Measurements from ENCODE around the gene GAMT. TPM values are rescaled to one million over a fixed set of nuclear protein-coding genes. Genes with fewer than 3 reads are reported as not detected.

Gene GAMT
- polyA plus RNA-seq, 4 donors: 24.4 to 44.5 (median 40.2) TPM

- DNase-seq (ENCODE audit: low read depth in 4 of 4, low spot score in 2 of 4): no peak
Measured at GRCh38 chr19:1387684-1388636, 13.4 kb downstream of the GAMT start.

DNA sequence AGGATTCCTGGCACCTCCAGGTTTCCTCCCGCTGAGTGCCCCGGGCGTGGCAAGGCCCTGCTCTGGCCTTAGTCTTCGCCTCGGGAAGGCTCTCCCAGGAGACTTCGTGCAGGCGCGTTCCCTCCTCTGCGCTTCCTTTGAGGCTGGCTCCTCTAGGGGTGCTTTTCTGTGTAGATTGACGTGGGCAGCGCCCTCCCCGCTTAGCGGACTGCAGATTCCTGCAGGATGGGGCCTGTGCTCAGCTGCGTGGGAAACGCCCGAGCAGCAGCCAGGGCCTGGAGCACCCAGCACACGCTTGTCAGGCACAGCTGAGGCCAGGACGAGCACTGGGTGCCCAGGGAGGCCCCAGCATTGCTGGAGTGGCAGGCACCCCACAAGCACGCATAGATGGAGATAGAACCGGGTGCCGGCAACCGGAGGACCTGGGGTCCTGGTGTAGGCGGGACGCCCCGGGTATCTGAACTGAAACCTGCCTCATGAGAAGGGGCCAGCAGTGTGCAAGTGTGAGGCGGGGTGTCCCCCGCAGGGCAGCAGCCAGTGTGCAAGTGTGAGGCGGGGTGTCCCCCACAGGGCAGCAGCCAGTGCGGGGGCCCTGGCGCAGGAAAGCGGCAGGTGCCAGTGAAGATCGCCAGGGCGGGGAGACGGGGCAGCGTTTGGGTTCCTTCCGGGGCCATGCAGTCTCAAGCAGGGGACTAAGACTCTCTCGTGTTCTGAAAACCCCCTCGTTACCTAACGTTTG lies 14.2 kb downstream of the GAMT start:
- DNase-seq (ENCODE audit: low read depth in 4 of 4, low spot score in 2 of 4): no peak

- no peak for DNase-seq (ENCODE audit: low read depth in 4 of 4, low spot score in 2 of 4)
Measured at GRCh38 chr19:1385816-1386215, 15.5 kb downstream of the GAMT start.

DNA sequence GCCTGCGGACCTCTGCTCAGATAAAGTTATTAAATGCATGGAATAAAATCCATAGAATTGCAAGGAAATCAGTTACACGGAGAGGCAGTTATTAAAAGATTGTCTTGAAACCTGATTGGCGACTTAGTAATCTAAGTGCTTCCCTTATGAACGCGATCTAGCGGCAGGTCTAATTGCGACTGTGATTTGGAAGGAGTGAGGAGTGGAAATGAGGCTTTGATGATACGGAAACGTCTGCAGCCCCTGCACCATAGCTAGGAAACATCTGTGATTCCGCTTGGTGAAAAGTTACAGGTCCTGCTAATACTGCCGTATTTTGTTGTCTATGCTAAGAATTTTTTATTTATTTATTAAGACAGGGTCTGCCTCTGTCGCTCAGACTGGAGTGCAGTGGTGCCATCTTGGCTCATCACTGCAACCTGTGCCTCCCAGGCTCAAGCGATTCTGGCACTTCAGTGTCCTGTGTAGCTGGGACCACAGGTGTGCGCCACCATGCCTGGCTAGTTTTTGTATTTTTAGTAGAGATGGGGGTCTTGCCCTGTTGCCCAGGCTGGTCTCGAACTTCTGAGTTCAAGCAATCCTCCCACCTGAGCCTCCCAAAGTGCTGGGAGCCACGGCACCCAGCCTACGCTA lies 16.7 kb downstream of the GAMT start:
- DNase-seq (ENCODE audit: low read depth in 4 of 4, low spot score in 2 of 4): no peak

DNA sequence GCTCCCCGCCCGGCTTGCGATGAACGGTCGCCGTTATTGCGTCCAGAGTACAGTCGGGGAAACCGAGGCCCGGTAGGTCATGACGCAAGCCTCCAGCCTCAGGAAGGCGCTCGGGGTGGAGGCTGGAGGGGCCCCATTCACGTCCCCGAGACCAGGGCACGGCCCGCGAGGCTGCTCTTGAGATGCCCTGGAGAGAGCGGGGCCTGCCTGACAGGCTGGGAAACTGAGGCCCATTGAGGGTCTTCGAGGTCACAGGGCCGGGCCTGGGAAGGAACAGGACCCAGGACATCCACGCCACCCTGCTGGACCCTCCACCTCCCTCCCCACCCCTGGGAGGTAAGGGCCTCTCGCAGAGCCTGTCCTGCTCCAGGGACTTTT lies 17.3 kb downstream of the GAMT start:
- no peak for DNase-seq (ENCODE audit: low read depth in 4 of 4, low spot score in 2 of 4)

DNA sequence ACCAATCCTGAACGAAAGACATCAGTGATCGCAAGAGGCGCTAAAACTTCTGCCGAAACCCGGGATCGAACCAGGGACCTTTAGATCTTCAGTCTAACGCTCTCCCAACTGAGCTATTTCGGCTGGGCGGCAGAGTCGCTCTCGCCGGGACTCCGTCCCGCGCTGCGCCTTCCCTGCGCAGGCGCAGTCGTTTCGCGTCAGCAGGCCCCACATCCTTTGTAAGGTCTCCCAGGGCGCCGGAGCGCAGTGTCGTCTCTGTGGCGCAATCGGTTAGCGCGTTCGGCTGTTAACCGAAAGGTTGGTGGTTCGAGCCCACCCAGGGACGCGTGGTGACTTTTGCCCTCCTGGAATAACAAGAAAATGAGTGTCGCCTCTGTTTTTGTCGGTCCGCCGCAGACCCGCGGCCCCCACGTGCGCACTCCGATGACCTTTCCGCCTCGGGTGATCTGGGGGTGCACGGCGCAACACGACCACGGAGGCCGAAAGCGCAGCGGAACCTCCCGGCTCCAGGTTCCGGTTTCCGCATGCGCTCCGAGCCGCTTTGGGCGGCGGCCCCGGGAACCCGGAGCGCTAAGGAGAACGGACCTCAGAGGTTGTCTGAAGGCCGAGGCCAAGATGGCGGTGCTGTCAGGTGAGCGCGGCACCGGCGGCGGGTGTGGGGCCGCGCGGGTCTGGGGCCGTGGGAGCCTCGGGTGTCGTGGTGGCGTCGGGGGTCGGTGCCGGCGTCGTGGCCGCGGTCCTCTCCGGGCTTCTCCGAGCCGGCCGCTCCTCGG lies 17.8 kb downstream of the GAMT start, which contains the start of gene NDUFS7:
Gene NDUFS7, plus strand, starts transcription at position 596 of the 773 bp plus-strand sequence. Its CDS starts 20 bp downstream, at position 616.
- DNase-seq (ENCODE audit: low read depth in 4 of 4, low spot score in 2 of 4): peak; percentile 87 to 90 (median 88)

DNA sequence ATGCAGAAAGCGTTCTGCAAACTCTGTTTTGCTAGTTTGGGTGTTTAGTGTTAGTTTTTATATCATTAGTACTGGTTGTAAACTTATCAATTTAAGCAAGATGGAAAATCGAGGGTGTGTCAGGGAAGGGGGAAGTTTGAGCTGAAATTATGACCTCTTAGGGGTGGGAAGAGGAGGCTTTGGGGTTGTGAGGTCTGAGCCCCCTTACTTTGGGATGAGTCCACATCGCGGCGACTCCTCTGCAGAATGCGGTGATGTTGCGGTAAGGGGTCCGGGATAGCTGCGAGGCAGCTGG lies 18.4 kb downstream of the GAMT start:
- no peak for DNase-seq (ENCODE audit: low read depth in 4 of 4, low spot score in 2 of 4)

- no peak for DNase-seq (ENCODE audit: low read depth in 4 of 4, low spot score in 2 of 4)
Measured at GRCh38 chr19:1382250-1382649, 19.1 kb downstream of the GAMT start.

- no peak for DNase-seq (ENCODE audit: low read depth in 4 of 4, low spot score in 2 of 4)
Measured at GRCh38 chr19:1379961-1380489, 21.3 kb downstream of the GAMT start.

- DNase-seq (ENCODE audit: low read depth in 4 of 4, low spot score in 2 of 4): no peak
Measured at GRCh38 chr19:1379126-1379905, 22.0 kb downstream of the GAMT start.

GRCh38 chr19:1377965-1378785 lies 23.2 kb downstream of the GAMT start:
- DNase-seq (ENCODE audit: low read depth in 4 of 4, low spot score in 2 of 4): no peak

DNA sequence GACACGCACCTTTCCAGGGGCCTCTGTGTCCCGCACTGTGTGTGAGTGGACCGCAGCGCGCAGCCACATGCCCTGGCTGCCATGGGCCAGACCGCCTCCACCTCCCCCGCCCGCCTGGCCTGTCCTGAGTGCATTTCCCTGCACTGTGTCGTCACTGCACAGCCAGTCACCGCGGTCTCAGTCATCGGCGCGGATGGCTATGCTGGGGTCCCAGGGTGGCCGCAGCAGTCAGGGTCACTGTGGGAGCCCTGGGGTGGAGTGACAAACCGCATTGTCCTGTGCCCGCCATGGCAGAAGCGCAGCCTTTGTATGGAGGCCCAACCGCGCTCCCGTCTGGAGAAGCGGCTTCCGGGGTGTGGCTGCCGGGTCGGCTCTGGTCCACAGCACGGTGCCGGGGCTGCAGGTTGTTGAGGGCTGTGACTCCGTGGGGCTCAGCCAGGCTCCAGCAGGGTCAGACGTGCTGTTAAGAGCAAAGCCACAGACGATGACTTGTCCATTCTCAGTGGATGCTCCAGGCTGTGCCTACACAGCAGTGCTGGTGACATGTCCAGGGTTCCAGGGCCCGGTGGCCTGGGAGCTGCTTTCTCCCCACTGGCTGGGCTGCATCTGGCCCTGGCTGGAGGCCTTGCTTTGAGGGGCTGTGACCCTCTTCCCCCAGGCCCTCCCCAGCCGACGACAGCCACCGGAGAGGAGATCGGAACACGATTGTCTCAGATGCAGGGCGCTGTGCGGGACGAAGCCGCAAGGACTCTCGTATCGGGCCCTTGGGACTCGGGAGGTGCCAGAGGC lies 24.0 kb downstream of the GAMT start:
- DNase-seq (ENCODE audit: low read depth in 4 of 4, low spot score in 2 of 4): no peak

DNA sequence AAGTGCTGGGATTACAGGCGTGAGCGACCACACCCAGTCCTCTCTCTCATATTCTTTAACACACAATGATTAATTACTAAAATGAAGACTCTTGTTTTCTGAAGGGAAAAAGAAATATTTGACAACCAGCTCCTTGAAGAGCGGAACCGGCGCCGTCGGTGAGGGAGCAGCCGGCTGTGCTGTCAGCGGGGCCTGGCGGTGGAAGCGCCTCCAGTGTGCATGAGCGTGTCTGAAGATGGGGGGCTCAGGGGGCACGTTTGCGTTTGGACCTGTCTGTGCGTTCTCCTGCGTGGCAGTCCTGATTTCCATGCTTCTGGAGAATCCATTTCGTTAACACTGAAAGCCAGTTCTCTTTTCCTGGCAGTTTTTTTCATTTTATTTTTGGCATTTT lies 24.9 kb downstream of the GAMT start:
- no peak for DNase-seq (ENCODE audit: low read depth in 4 of 4, low spot score in 2 of 4)

GRCh38 chr19:1374250-1374577 lies 27.1 kb downstream of the GAMT start:
- DNase-seq (ENCODE audit: low read depth in 4 of 4, low spot score in 2 of 4): no peak

- DNase-seq (ENCODE audit: low read depth in 4 of 4, low spot score in 2 of 4): no peak
Measured at GRCh38 chr19:1373534-1374249, 27.6 kb downstream of the GAMT start.

- no peak for DNase-seq (ENCODE audit: low read depth in 4 of 4, low spot score in 2 of 4)
Measured at GRCh38 chr19:1373042-1373533, 28.3 kb downstream of the GAMT start.
